ENCODE measurements around the gene BRD3. TPM values are rescaled to one million over a fixed set of nuclear protein-coding genes. Genes with fewer than 3 reads are reported as not detected.

Gene BRD3
- total RNA-seq, 2 experiments from 2014 or later = 3.1 to 16.3 TPM

- intact Hi-C loops (cut with micrococcal nuclease; ENCODE audit: unreplicated experiment) = loop anchor here (5.0 kb wide), 2 partner anchors 94 to 114 kb away; no protein-coding TSS in a partner anchor
- no peak for DNase-seq (ENCODE audit: low spot score)
Observed at GRCh38 chr9:133991214-133991921, 76.5 kb downstream of the BRD3 start.

GRCh38 chr9:133990366-133991213, 77.2 kb downstream of the BRD3 start:
- H3K9me2 ChIP-seq (ENCODE audit: insufficient read depth, low read length) = no peaks in the 10 kb centered on the region
- ChIA-PET CTCF (ENCODE audit: unreplicated experiment) (no interaction called here), POLR2A (interaction anchor here (0.6 kb wide), 1 partner anchor 34 kb away, joined by 3 read pairs; no protein-coding TSS in a partner anchor)
- peak overlapping the region; percentile 83 for H3K4me2 ChIP-seq (ENCODE audit: low read length)
- H3K27ac ChIP-seq (ENCODE audit: low read depth, low read length, poor library complexity, severe bottlenecking) = no peak overlapping the region
- H3K4me3 ChIP-seq (ENCODE audit: low read depth, low read length, poor library complexity, severe bottlenecking) = peak overlapping the region; percentile 88
- no peak for DNase-seq (ENCODE audit: low spot score)
- H3K4me1 ChIP-seq (ENCODE audit: insufficient read depth, low read length, poor library complexity, severe bottlenecking) = peaks cover 25% of the 10 kb centered on the region
- H3K79me2 ChIP-seq (ENCODE audit: insufficient read depth, low read depth, low read length) = 0 out of 2 replicates have a peak, but pooled peaks cover 6% of the 10 kb centered on the region
- peaks cover 3% of the 10 kb centered on the region; the same call in 1 of the 2 replicates for H4K20me1 ChIP-seq (ENCODE audit: insufficient read depth, low read length)
- no peaks in the 10 kb centered on the region for H3K9me3 ChIP-seq (ENCODE audit: low read length)
- no peaks in the 10 kb centered on the region for H3K36me3 ChIP-seq (ENCODE audit: insufficient read depth, low read length)
- intact Hi-C loops (cut with micrococcal nuclease; ENCODE audit: unreplicated experiment) = loop anchor here (5.0 kb wide), 2 partner anchors 93 to 113 kb away; no protein-coding TSS in a partner anchor
- no peak for TF ChIP-seq CTCF (conservative IDR thresholded peaks at IDR 0.05; ENCODE audit: low read length)
- no peak for TF ChIP-seq EZH2phosphoT487 (IDR thresholded peaks at IDR 0.05; ENCODE audit: borderline replicate concordance, low read depth, low read length)
- no peak overlapping the region for H2AFZ ChIP-seq (ENCODE audit: low read length)
- no TSS peak for BruUV-seq (replicated peaks)

More at GRCh38 chr9:133991214-133991921, 76.5 kb downstream of the BRD3 start:
- Histone ChIP-seq H3K36me3 (ENCODE audit: insufficient read depth, low read length) (no peaks in the 10 kb centered on the region), H3K4me3 (ENCODE audit: low read depth, low read length, poor library complexity, severe bottlenecking) (peak overlapping the region; percentile 88), H3K9me3 (ENCODE audit: low read length) (no peaks in the 10 kb centered on the region), H3K9me2 (ENCODE audit: insufficient read depth, low read length) (no peaks in the 10 kb centered on the region), H3K4me1 (ENCODE audit: insufficient read depth, low read length, poor library complexity, severe bottlenecking) (peaks cover 25% of the 10 kb centered on the region), H3K27ac (ENCODE audit: low read depth, low read length, poor library complexity, severe bottlenecking) (no peak overlapping the region), H2AFZ (ENCODE audit: low read length) (no peak overlapping the region), H4K20me1 (ENCODE audit: insufficient read depth, low read length) (peaks cover 3% of the 10 kb centered on the region; the same call in 1 of the 2 replicates), H3K4me2 (ENCODE audit: low read length) (peak overlapping the region; percentile 83), H3K79me2 (ENCODE audit: insufficient read depth, low read depth, low read length) (0 out of 2 replicates have a peak, but pooled peaks cover 6% of the 10 kb centered on the region)
- ChIA-PET POLR2A (interaction anchor here (0.6 kb wide), 1 partner anchor 35 kb away, joined by 3 read pairs; no protein-coding TSS in a partner anchor), CTCF (ENCODE audit: unreplicated experiment) (no interaction called here)
- BruUV-seq (replicated peaks) = no TSS peak
- TF ChIP-seq CTCF (conservative IDR thresholded peaks at IDR 0.05; ENCODE audit: low read length) (no peak), EZH2phosphoT487 (IDR thresholded peaks at IDR 0.05; ENCODE audit: borderline replicate concordance, low read depth, low read length) (no peak)
